Lower leg skin (tissue), 4 donors: Measurements from ENCODE around the gene SLC6A3. TPM values are rescaled to one million over a fixed set of nuclear protein-coding genes. Genes with fewer than 3 reads are reported as not detected.

ENCODE experiments used
- DNase-seq, 2 donors: peaks; one replicate each; pipeline ENCODE4 v3.0.0-alpha.2; 2019; ENCODE audit warnings: low spot score in 2 of 2
- H3K4me3 ChIP-seq: fragments of 200-600 bp; sonication (generic); 2 replicates; pipeline ENCODE4 v1.5.1; 2017; ENCODE audit warnings: mild to moderate bottlenecking, low read depth; ENCODE audit not compliant: poor library complexity, severe bottlenecking
- CTCF ChIP-seq, 3 donors: fragments of 450-650 bp; IDR thresholded peaks; one replicate each; pipeline ENCODE4 v1.5.1; 2016; ENCODE audit warnings: antibody characterized with exemption in 3 of 3, mild to moderate bottlenecking in 3 of 3, moderate library complexity in 2 of 3
- POLR2A ChIP-seq, 2 donors: fragments of 450-650 bp; IDR thresholded peaks; one replicate each; pipeline ENCODE4 v1.6.1; 2016 to 2017; ENCODE audit warnings: antibody characterized with exemption in 2 of 2, mild to moderate bottlenecking in 1 of 2, moderate library complexity in 1 of 2
- WGBS, 2 donors: methylation state at CpG; one replicate each; pipeline ENCODE4 v1.1.5; 2018; 5-methylcytosine and 5-hydroxymethylcytosine counted together
- intact Hi-C: fragments of 100-400 bp; cut with DNase I; formaldehyde crosslinking; loops from one replicate; pipeline ENCODE4 v1.15.0; 2023; ENCODE audit warnings: low total_unique reads
- total RNA-seq, 4 donors: library from RNA; depleted of rRNA; stranded (reverse); fragments of >200 nt; gene quantifications; one replicate each; pipeline ENCODE4 v1.1.0, GENCODE V29; 2016

The SLC6A3 gene
- total RNA-seq, 4 donors from 2014 or later: not detected

- intact Hi-C loops: no loop called here
These were observed 27.5 kb downstream of the SLC6A3 start for GRCh38 chr5:1417586-1418225.

DNA sequence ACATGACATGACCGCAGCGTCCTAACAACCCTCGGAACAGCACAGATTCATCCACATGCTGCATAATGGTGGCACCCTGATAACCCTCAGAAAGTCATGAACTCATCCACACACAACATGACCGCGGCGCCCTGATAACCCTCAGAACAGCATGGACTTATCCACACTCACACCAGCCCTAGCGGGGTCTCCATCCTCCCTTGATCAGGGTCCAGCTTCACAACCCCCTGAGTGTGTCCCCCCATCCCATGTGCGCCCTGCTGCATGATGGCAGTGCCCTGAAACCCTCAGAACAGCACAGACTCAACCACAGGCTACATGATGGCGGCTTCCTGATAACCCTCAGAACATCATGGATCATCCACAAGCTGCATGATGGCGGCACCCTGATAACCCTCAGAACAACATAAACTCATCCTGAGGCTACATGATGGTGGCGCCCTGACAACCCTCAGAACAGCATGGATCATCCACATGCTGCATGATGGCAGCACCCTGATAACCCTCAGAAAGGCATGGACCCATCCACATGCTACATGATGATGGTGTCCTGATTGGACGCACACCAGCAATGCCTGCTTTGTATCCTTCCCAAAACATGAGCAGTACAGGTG, 28.3 kb downstream of the SLC6A3 start:
- 84 to 92% methylated on average over 12 of the region's 12 CpGs for WGBS, 2 donors
- intact Hi-C loops: no loop called here
- DNase-seq: no peak
- no peak overlapping the region for H3K4me3 ChIP-seq
- TF ChIP-seq CTCF (IDR thresholded peaks at IDR 0.05): no peak
- TF ChIP-seq POLR2A (IDR thresholded peaks at IDR 0.05): no peak

More at GRCh38 chr5:1417586-1418225, 27.5 kb downstream of the SLC6A3 start:
- H3K4me3 ChIP-seq: no peak overlapping the region
- TF ChIP-seq CTCF (IDR thresholded peaks at IDR 0.05): no peak
- no peak for TF ChIP-seq POLR2A (IDR thresholded peaks at IDR 0.05)
- no peak for DNase-seq
- WGBS, 2 donors: 70 to 73% methylated on average over 3 to 5 of the region's 6 CpGs

GRCh38 chr5:1415626-1416360, 29.4 kb downstream of the SLC6A3 start:
- intact Hi-C loops: no loop called here
- TF ChIP-seq CTCF (IDR thresholded peaks at IDR 0.05): no peak
- no peak for TF ChIP-seq POLR2A (IDR thresholded peaks at IDR 0.05)
- 41 to 62% methylated on average over 20 to 22 of the region's 22 CpGs for WGBS, 2 donors
- DNase-seq: no peak
- H3K4me3 ChIP-seq: no peak overlapping the region

GRCh38 chr5:1415059-1415425, 30.2 kb downstream of the SLC6A3 start:
- no peak overlapping the region for H3K4me3 ChIP-seq
- 82 to 84% methylated on average over 10 of the region's 13 CpGs for WGBS, 2 donors
- intact Hi-C loops: no loop called here
- no peak for DNase-seq
- TF ChIP-seq POLR2A (IDR thresholded peaks at IDR 0.05) (no peak), CTCF (IDR thresholded peaks at IDR 0.05) (no peak)

DNA sequence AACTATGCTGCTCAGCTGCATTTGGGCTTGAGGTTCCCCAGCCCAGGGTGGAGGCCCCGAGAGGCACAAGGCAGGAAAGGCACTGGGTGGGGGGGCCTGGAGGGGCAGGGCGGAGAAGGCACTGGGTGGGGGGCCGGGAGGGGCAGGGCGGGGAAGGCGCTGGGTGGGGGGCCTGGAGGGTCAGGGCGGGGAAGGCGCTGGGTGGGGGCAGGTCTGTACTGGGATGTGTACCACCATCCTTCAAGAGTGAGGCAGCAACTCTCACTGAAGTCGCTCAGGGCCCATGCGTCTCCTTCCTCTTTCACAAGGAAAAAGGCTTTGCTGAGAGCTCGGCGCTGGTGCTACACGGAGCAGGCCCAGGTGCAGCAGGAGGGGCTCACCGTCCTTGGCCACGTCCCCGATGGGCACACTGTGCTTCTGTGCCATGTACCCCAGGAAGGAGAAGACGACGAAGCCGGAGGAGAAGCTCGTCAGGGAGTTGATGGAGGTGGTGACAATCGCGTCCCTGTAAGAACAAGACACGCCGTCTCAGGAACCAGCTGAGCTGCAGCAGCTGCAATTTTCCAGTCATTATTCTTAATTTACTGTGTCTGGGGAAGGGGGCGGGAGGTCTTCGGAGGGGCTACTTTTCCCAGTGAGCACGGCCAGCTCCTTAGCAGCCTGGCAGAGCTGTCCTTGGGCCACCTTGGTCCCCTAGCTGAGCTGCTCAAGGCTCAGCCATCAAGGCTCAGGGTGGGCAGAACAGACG, 30.8 kb downstream of the SLC6A3 start:
- 40 to 43% methylated on average over 22 to 26 of the region's 27 CpGs for WGBS, 2 donors
- no peak overlapping the region for H3K4me3 ChIP-seq
- DNase-seq: no peak
- intact Hi-C loops: no loop called here
- TF ChIP-seq POLR2A (IDR thresholded peaks at IDR 0.05): no peak
- TF ChIP-seq CTCF (IDR thresholded peaks at IDR 0.05): no peak
